Right atrium auricular region (tissue), 2 donors: ENCODE measurements around the gene TTC4. TPM values are rescaled to one million over a fixed set of nuclear protein-coding genes. Genes with fewer than 3 reads are reported as not detected.

ENCODE experiments used
- DNase-seq: peaks from one replicate; pipeline ENCODE4 v3.0.0-alpha.2; 2019; ENCODE audit warnings: low spot score
- H3K27ac ChIP-seq, 2 donors: fragments of 200-600 bp; sonication (generic); 1 replicate in 1 of 2; 2 replicates in 1 of 2; pipeline ENCODE4 v1.5.1; 2016 to 2019
- H3K27me3 ChIP-seq, 2 donors: fragments of 200-600 bp; sonication (generic); one replicate each; pipeline versions ENCODE4 v1.5.1 to v1.6.0; 2017 to 2019
- H3K36me3 ChIP-seq: fragments of 200-600 bp; sonication (generic); one replicate; pipeline ENCODE4 v1.5.1; 2016
- H3K4me1 ChIP-seq, 2 donors: fragments of 200-600 bp; sonication (generic); one replicate each; pipeline versions ENCODE4 v1.5.1 to v1.6.0; 2017 to 2019
- H3K4me3 ChIP-seq, 2 donors: fragments of 200-600 bp; sonication (generic); 1 replicate in 1 of 2; 2 replicates in 1 of 2; pipeline ENCODE4 v1.5.1; 2017 to 2019; ENCODE audit warnings: mild to moderate bottlenecking in 1 of 2, moderate library complexity in 1 of 2
- H3K9me3 ChIP-seq, 2 donors: fragments of 200-600 bp; sonication (generic); one replicate each; pipeline ENCODE4 v1.5.1; 2019
- CTCF ChIP-seq, 2 donors: fragments of 200-600 bp; sonication (generic); IDR thresholded peaks; one replicate each; pipeline ENCODE4 v1.5.1; 2019; ENCODE audit warnings: antibody characterized with exemption in 2 of 2
- total RNA-seq, 2 donors: library from RNA; depleted of rRNA; stranded (reverse); fragments of >200 nt; gene quantifications; one replicate each; pipeline ENCODE4 v1.1.0, GENCODE V29; 2016

TTC4 gene
- total RNA-seq, 2 donors from 2014 or later: 9.8 to 10.3 TPM

DNA sequence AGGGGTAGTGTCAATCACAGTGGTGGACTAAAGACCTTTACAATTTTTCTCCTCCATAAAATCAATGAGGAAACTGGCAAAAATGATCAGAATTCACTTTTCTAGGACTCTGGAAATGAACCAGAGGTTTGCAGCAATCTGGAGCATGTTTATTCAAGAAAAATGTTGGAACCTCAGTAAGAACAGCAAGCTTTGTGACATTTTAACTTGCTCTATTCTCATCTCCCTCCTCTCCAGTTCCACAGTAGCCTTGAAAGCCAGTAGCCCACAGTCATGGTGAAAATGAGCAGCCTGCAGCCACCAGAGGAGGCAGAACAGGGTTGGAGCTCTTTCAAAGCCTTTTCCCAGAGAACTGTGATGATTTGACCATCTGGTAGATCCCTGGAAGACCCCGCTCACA, 9.1 kb downstream of the TTC4 start:
- no peaks in the 10 kb centered on the region for H3K27me3 ChIP-seq
- H3K4me1 ChIP-seq: no peaks in the 10 kb centered on the region
- H3K36me3 ChIP-seq: peaks cover 59% of the 10 kb centered on the region
- no peak overlapping the region for H3K4me3 ChIP-seq
- no peak for TF ChIP-seq CTCF (IDR thresholded peaks at IDR 0.05)
- H3K27ac ChIP-seq: no peak overlapping the region
- H3K9me3 ChIP-seq: peaks cover 0 to 5% of the 10 kb centered on the region in 2 donors
- DNase-seq: no peak

DNA sequence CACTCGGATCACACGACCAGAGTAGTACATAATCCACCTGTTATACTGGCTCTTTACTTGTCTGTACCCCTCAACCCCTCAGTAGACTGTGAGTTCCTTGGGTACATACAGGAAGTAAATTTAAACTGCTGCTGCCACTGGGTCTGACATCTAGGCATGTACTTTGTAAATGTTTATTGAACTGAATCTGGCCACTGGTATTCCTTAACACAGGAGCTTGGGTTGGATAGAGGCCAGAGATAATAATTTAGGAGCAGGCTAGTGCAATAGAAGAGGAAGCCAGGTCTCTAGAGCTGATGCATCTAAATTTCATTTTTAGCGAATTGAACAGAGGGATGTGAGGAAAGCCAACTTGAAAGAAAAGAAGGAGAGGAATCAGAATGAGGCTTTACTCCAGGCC, 12.4 kb downstream of the TTC4 start:
- H3K9me3 ChIP-seq: peaks cover 0 to 5% of the 10 kb centered on the region in 2 donors
- H3K27me3 ChIP-seq: no peaks in the 10 kb centered on the region
- H3K36me3 ChIP-seq: peaks cover 64% of the 10 kb centered on the region
- H3K4me1 ChIP-seq: no peaks in the 10 kb centered on the region
- no peak overlapping the region for H3K4me3 ChIP-seq
- no peak for TF ChIP-seq CTCF (IDR thresholded peaks at IDR 0.05)
- no peak overlapping the region for H3K27ac ChIP-seq
- DNase-seq: no peak

- TF ChIP-seq CTCF (IDR thresholded peaks at IDR 0.05): no peak
- Histone ChIP-seq H3K4me3 (no peak overlapping the region), H3K27ac (no peak overlapping the region), H3K27me3 (no peaks in the 10 kb centered on the region), H3K9me3 (no peaks in the 10 kb centered on the region), H3K4me1 (no peaks in the 10 kb centered on the region), H3K36me3 (peaks cover 63% of the 10 kb centered on the region)
- peak; percentile 28 for DNase-seq
Observed at GRCh38 chr1:54736685-54737084, 21.0 kb downstream of the TTC4 start.

- DNase-seq: peak; percentile 46
- Histone ChIP-seq H3K4me1 (no peaks in the 10 kb centered on the region), H3K4me3 (no peak overlapping the region), H3K27me3 (no peaks in the 10 kb centered on the region), H3K36me3 (peaks cover 67% of the 10 kb centered on the region), H3K27ac (no peak overlapping the region), H3K9me3 (no peaks in the 10 kb centered on the region)
- no peak for TF ChIP-seq CTCF (IDR thresholded peaks at IDR 0.05)
Observed at GRCh38 chr1:54738244-54738643, 22.6 kb downstream of the TTC4 start.

- Histone ChIP-seq H3K27ac (no peak overlapping the region), H3K27me3 (no peaks in the 10 kb centered on the region), H3K36me3 (peaks cover 58% of the 10 kb centered on the region), H3K9me3 (no peaks in the 10 kb centered on the region), H3K4me3 (no peak overlapping the region), H3K4me1 (no peaks in the 10 kb centered on the region)
- TF ChIP-seq CTCF (IDR thresholded peaks at IDR 0.05): no peak
- DNase-seq: peak; percentile 4
Observed at GRCh38 chr1:54741531-54741930, 25.9 kb downstream of the TTC4 start.

DNA sequence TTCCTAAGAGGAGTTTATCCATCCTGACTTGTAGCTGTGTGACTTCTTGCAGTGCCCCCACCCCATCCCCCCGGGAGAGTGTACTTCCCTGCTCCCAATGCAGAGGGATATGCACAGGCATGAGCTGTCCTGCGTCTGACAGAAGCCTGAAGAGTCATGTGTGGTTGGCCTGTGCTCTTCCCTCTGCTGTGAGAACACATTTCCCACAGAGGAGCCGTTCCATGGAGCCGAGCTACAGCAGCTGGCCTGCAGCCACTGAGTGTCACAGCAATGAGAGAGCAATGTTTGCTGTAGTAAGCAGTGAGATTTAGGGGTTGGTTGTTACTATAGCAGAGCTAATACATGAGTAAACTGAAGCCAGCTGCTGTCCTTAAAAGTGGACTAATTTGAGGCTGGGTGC, 26.6 kb downstream of the TTC4 start:
- Histone ChIP-seq H3K27ac (no peak overlapping the region), H3K4me3 (no peak overlapping the region), H3K27me3 (no peaks in the 10 kb centered on the region), H3K9me3 (no peaks in the 10 kb centered on the region), H3K36me3 (peaks cover 52% of the 10 kb centered on the region), H3K4me1 (no peaks in the 10 kb centered on the region)
- TF ChIP-seq CTCF (IDR thresholded peaks at IDR 0.05): no peak
- peak; percentile 32 for DNase-seq
